HCT116 (cell line): ENCODE measurements around the gene SRGAP1. TPM values are rescaled to one million over a fixed set of nuclear protein-coding genes. Genes with fewer than 3 reads are reported as not detected.
A peak's percentile ranks its signal among the peaks of the same experiment; 100 is the strongest.

Experiments used
- ATAC-seq: fragments of 200-7000 bp; cut with Tn5 transposase; 2 replicates; pipeline ENCODE4 v1.9.1; 2020; ENCODE audit warnings: mild to moderate bottlenecking, moderate library complexity
- BruUV-seq: library from RNA; stranded (reverse); fragments of 400-500 nt; replicated peaks from 2 replicates; lab custom pipeline; 2021; lab: Mats Ljungman, UMichigan
- CTCF ChIA-PET: fragments of 300-600 bp; sonication (Branson Sonifier 250); formaldehyde crosslinking; loops from one replicate; lab custom pipeline; 2021; ENCODE audit warnings: antibody characterized with exemption; lab: Charles Lee
- POLR2A ChIA-PET: fragments of 300-600, 350-600 bp; sonication (Branson Sonifier 250); formaldehyde crosslinking; loops from one replicate; lab custom pipeline; 2021; ENCODE audit warnings: antibody characterized with exemption; lab: Charles Lee
- RAD21 ChIA-PET, 2 experiments: fragments of 300-600 bp; sonication (Branson Sonifier 250); formaldehyde crosslinking; loops; one replicate each; lab custom pipeline; 2023; ENCODE audit warnings: low total read pairs in 2 of 2; ENCODE audit not compliant: uncharacterized antibody in 2 of 2, unreplicated experiment in 2 of 2, low non-redundant PET in 1 of 2; lab: Charles Lee
- DNase-seq: peaks from one replicate; pipeline ENCODE4 v3.0.0-alpha.2; 2010; ENCODE audit warnings: low read depth, low spot score
- H2AFZ ChIP-seq: fragments of 200-600 bp; shearing (Covaris generic), sonication (generic); 2 replicates; pipeline ENCODE4 v1.6.1; 2017; ENCODE audit warnings: low read depth, mixed run types, mixed read lengths, antibody characterized with exemption, low read length; ENCODE audit not compliant: poor library complexity, severe bottlenecking
- H3K27ac ChIP-seq: 2 replicates; pipeline ENCODE4 v1.5.1; 2012; ENCODE audit warnings: low read depth, low read length
- H3K27me3 ChIP-seq: fragments of 200-600 bp; sonication (generic); 2 replicates; pipeline ENCODE4 v1.6.1; 2016; ENCODE audit warnings: mixed run types, low read length, mixed read lengths; ENCODE audit not compliant: insufficient read depth
- H3K36me3 ChIP-seq, 2 experiments: fragments of 200-500 bp in 1 of 2; fragments of 200-600 bp in 1 of 2; sonication (Bioruptor generic) in 1 of 2; sonication (generic) in 1 of 2; 2 replicates each; pipeline versions ENCODE4 v1.5.1 to v1.6.1; 2014 to 2016; ENCODE audit warnings: low read length in 2 of 2, inconsistent platforms in 1 of 2, mixed read lengths in 1 of 2, mixed run types in 1 of 2; ENCODE audit not compliant: insufficient read depth in 2 of 2, control insufficient read depth in 1 of 2
- H3K4me1 ChIP-seq, 2 experiments: fragments of 200-600 bp in 1 of 2; sonication (generic) in 1 of 2; 2 replicates each; pipeline versions ENCODE4 v1.5.1 to v1.6.1; 2012 to 2017; ENCODE audit warnings: low read length in 2 of 2, inconsistent platforms in 1 of 2, mild to moderate bottlenecking in 1 of 2, mixed read lengths in 1 of 2, mixed run types in 1 of 2, moderate library complexity in 1 of 2; ENCODE audit not compliant: insufficient read depth in 2 of 2, control insufficient read depth in 1 of 2
- H3K4me2 ChIP-seq: fragments of 200-600 bp; sonication (generic); 2 replicates; pipeline ENCODE4 v1.6.1; 2017; ENCODE audit warnings: mixed run types, low read length, mixed read lengths
- H3K4me3 ChIP-seq, 2 experiments: fragments of 200-600 bp in 1 of 2; sonication (generic) in 1 of 2; replicated peaks in 1 of 2; 2 replicates each; pipeline ENCODE4 v1.5.1; 2011 to 2016; ENCODE audit warnings: low read length in 2 of 2, control low read depth in 1 of 2, low read depth in 1 of 2, mild to moderate bottlenecking in 1 of 2, mixed read lengths in 1 of 2, mixed run types in 1 of 2
- H3K79me2 ChIP-seq: fragments of 200-600 bp; sonication (generic); 2 replicates; pipeline ENCODE4 v1.6.1; 2017; ENCODE audit warnings: mild to moderate bottlenecking, mixed run types, low read length, moderate library complexity, mixed read lengths; ENCODE audit not compliant: insufficient read depth
- H3K9ac ChIP-seq: fragments of 200-600 bp; sonication (generic); 2 replicates; pipeline ENCODE4 v1.6.1; 2016; ENCODE audit warnings: low read length, mixed read lengths
- H3K9me2 ChIP-seq: fragments of 200-600 bp; sonication (generic), shearing (Covaris generic); 2 replicates; pipeline ENCODE4 v1.6.1; 2017; ENCODE audit warnings: mixed run types, mild to moderate bottlenecking, moderate library complexity; ENCODE audit not compliant: insufficient read depth
- H3K9me3 ChIP-seq, 2 experiments: fragments of 200-500 bp in 1 of 2; fragments of 200-600 bp in 1 of 2; sonication (Bioruptor generic) in 1 of 2; sonication (generic) in 1 of 2; 2 replicates each; pipeline ENCODE4 v1.6.1; 2014 to 2017; ENCODE audit warnings: low read length in 2 of 2, mixed read lengths in 2 of 2, inconsistent platforms in 1 of 2, low read depth in 1 of 2, mild to moderate bottlenecking in 1 of 2, mixed run types in 1 of 2, moderate library complexity in 1 of 2; ENCODE audit not compliant: control insufficient read depth in 1 of 2, insufficient read depth in 1 of 2
- H4K20me1 ChIP-seq: fragments of 200-600 bp; sonication (generic), shearing (Covaris generic); 2 replicates; pipeline ENCODE4 v1.6.1; 2017; ENCODE audit warnings: mixed run types, mild to moderate bottlenecking, moderate library complexity; ENCODE audit not compliant: insufficient read depth
- CEBPB ChIP-seq: IDR thresholded peaks from 2 replicates; pipeline ENCODE4 v1.6.1; 2012; ENCODE audit warnings: low read depth
- EGR1 ChIP-seq: IDR thresholded peaks from 2 replicates; pipeline ENCODE4 v1.6.1; 2012; ENCODE audit warnings: low read depth
- ELF1 ChIP-seq: IDR thresholded peaks from 2 replicates; pipeline ENCODE4 v1.6.1; 2012; ENCODE audit warnings: low read depth, borderline replicate concordance
- FOSL1 ChIP-seq: IDR thresholded peaks from 2 replicates; pipeline ENCODE4 v1.6.1; 2012; ENCODE audit warnings: low read depth
- JUND ChIP-seq: IDR thresholded peaks from 2 replicates; pipeline ENCODE4 v1.6.1; 2012
- POLR2A ChIP-seq: IDR thresholded peaks from 2 replicates; pipeline ENCODE4 v1.7.0; 2011; ENCODE audit warnings: borderline replicate concordance; ENCODE audit not compliant: insufficient read depth, insufficient read length; ENCODE audit errors: extremely low read depth
- POLR2AphosphoS5 ChIP-seq: IDR thresholded peaks from 2 replicates; pipeline ENCODE4 v1.6.1; 2011; ENCODE audit warnings: mild to moderate bottlenecking, low read depth, low read length, moderate library complexity
- RAD21 ChIP-seq: IDR thresholded peaks from 2 replicates; pipeline ENCODE4 v1.6.1; 2012; ENCODE audit warnings: low read depth, mild to moderate bottlenecking
- SP1 ChIP-seq: IDR thresholded peaks from 2 replicates; pipeline ENCODE4 v1.6.1; 2012; ENCODE audit warnings: low read depth
- ZNF274 ChIP-seq: fragments of 200-500 bp; sonication (Bioruptor generic); IDR thresholded peaks from 2 replicates; pipeline ENCODE4 v1.6.1; 2014; ENCODE audit warnings: mild to moderate bottlenecking, low read depth, low read length, inconsistent platforms
- intact Hi-C: fragments of 100-400 bp; cut with micrococcal nuclease; formaldehyde crosslinking; loops from 2 replicates; pipeline ENCODE4 v1.10.0; 2022
- total RNA-seq: library from RNA; stranded (reverse); gene quantifications from one replicate; pipeline ENCODE4 v1.2.1, GENCODE V29; 2021; ENCODE audit not compliant: unreplicated experiment
- TF ChIP-seq, protein P1 (sequence below): IDR thresholded peaks from 2 replicates; pipeline ENCODE4 v1.6.1; 2012

The SRGAP1 gene
- total RNA-seq, 1 experiment from 2014 or later: 16.6 TPM

DNA sequence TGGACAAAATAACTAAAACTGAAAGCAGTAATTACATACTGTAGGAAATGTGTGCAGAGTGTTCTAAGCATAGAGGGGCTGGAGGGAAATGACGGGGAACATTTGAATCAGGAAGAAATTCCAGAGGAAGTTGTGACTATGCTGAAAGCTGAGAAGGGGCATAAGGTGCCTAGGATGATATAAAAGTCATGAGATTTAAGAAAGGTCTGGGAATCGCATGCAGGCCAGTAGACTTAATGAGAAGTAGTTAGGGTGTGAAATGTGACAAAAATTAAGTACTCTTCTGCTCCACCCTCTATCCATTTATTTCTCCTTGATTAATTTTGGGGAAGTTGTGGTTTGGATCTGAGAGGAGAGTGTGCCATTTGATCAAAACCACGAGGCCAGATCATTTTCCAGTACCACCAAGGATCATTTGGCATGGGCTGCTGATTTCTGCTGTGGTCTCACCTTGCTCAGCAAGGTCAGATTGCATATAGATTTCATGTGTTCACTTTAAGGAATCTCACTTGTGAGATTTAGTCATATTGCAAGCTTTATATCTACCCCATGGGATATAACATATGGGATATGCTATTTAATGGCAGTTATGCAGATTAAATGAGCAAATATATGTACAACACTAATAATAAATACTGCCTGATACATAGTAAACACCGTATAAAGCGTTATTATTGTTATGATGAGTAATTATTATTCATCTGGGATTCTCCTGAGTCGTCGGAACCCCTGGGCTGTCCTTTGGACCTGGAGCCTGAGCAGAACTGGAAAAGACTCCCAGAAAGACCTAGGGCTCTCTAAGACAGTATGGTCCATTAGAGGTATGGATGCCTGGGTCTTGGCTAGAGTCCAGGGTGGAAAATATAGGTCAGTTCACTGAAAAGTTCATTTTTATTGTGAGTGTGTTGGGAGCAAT, 72.3 kb downstream of the SRGAP1 start:
- no peak overlapping the region for H2AFZ ChIP-seq
- no peaks in the 10 kb centered on the region for H4K20me1 ChIP-seq
- peak overlapping the region; percentile 91 for H3K27ac ChIP-seq
- no peaks in the 10 kb centered on the region for H3K9me3 ChIP-seq
- no peaks in the 10 kb centered on the region for H3K9me2 ChIP-seq
- peaks cover 70 to 88% of the 10 kb centered on the region in 2 experiments for H3K4me1 ChIP-seq
- DNase-seq (no peak), ATAC-seq (no peak; the same call in 1 of the 2 replicates)
- no peaks in the 10 kb centered on the region for H3K36me3 ChIP-seq
- intact Hi-C loops: loop anchor here (5.0 to 10.0 kb wide), 3 partner anchors 165 to 308 kb away; partner anchors contain the start of gene KICS2
- H3K4me2 ChIP-seq: peak overlapping the region; percentile 71
- RAD21 ChIA-PET: no interaction called here
- H3K9ac ChIP-seq: peak overlapping the region; percentile 68
- CTCF ChIA-PET: no interaction called here
- POLR2A ChIA-PET: interaction anchor here (0.6 to 1.3 kb wide), 3 partner anchors 13 to 256 kb away, joined by 3 to 5 read pairs (median 4); no protein-coding TSS in a partner anchor
- peaks cover 73% of the 10 kb centered on the region for H3K79me2 ChIP-seq
- no TSS peak for BruUV-seq
- H3K4me3 ChIP-seq: peak overlapping the region in 1 of 2 experiments; percentile 40; a peak in 2 of 4 replicates
- TF ChIP-seq POLR2A (no peak), FOSL1 (peak; percentile 35; the same call in 1 of the 2 replicates), CEBPB (peak; percentile 45), JUND (0 out of 2 replicates have a peak, but pooled peaks have one; percentile 10), SP1 (0 out of 2 replicates have a peak, but pooled peaks have one; percentile 5)
- TF ChIP-seq, protein P1, sequence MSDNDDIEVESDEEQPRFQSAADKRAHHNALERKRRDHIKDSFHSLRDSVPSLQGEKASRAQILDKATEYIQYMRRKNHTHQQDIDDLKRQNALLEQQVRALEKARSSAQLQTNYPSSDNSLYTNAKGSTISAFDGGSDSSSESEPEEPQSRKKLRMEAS: peak; percentile 42; the same call in 1 of the 2 replicates
- no peaks in the 10 kb centered on the region for H3K27me3 ChIP-seq

DNA sequence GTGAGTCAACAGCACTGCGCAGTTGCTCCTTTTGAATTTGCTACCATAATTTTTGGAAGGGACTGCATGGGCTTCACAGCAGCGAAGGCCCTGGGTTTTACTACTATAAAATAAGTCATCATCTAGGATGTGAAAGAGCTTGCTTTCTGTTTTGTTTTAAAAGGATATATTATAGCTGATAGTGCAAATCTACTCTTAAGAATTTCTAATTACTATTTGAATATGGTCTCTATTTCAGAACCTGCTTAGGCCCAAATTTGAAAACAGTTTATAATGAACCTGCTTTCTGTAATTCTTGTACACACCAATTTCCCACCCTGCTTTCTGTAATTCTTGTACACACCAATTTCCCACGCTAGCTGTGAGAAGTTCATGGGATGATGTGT, 73.0 kb downstream of the SRGAP1 start:
- Histone ChIP-seq H3K4me3 (peak overlapping the region in 1 of 2 experiments; percentile 40; a peak in 2 of 4 replicates), H2AFZ (no peak overlapping the region), H4K20me1 (no peaks in the 10 kb centered on the region), H3K9ac (peak overlapping the region; percentile 68), H3K27me3 (no peaks in the 10 kb centered on the region), H3K9me3 (no peaks in the 10 kb centered on the region), H3K4me2 (peak overlapping the region; percentile 71), H3K9me2 (no peaks in the 10 kb centered on the region)
- POLR2A ChIA-PET: interaction anchor here (1.1 to 1.3 kb wide), 2 partner anchors 13 to 17 kb away, joined by 4 to 5 read pairs; no protein-coding TSS in a partner anchor
- peak; percentile 2; the same call in 1 of the 2 replicates for ATAC-seq
- BruUV-seq: TSS peak; percentile 91
- no peak for DNase-seq
- CTCF ChIA-PET: no interaction called here
- TF ChIP-seq CEBPB (no peak), SP1 (no peak), RAD21 (no peak), POLR2AphosphoS5 (no peak), ZNF274 (no peak), EGR1 (no peak), ELF1 (no peak), JUND (no peak)
- TF ChIP-seq, protein P1: no peak
- TF ChIP-seq, all 23 proteins: peak for 0
- peaks cover 77 to 93% of the 10 kb centered on the region in 2 experiments for H3K4me1 ChIP-seq
- H3K27ac ChIP-seq: peak overlapping the region; percentile 91
- intact Hi-C loops: loop anchor here (5.0 to 10.0 kb wide), 3 partner anchors 165 to 307 kb away; partner anchors contain the start of gene KICS2
- peaks cover 76% of the 10 kb centered on the region for H3K79me2 ChIP-seq
- no peaks in the 10 kb centered on the region for H3K36me3 ChIP-seq
- RAD21 ChIA-PET: no interaction called here
